Gastrocnemius medialis (tissue), 4 donors: ENCODE measurements around the gene TMEM123. TPM values are rescaled to one million over a fixed set of nuclear protein-coding genes. Genes with fewer than 3 reads are reported as not detected.

Source experiments
- ATAC-seq, 2 donors: fragments of 150-250 bp; one replicate each; pipeline ENCODE4 v1.9.1; 2016
- DNase-seq, 2 donors: peaks; one replicate each; pipeline ENCODE4 v3.0.0-alpha.2; 2019
- H3K27ac ChIP-seq, 4 donors: fragments of 200-600 bp; sonication (generic); 1 replicate in 1 of 4; 2 replicates in 3 of 4; pipeline ENCODE4 v1.5.1; 2016 to 2018; ENCODE audit warnings: mild to moderate bottlenecking in 2 of 4, moderate library complexity in 1 of 4
- H3K27me3 ChIP-seq, 3 donors: fragments of 200-600 bp; sonication (generic) in 2 of 3; 1 replicate in 1 of 3; 2 replicates in 2 of 3; pipeline versions ENCODE4 v1.5.1 to v1.6.0; 2016 to 2019; ENCODE audit warnings: mild to moderate bottlenecking in 1 of 3, moderate library complexity in 1 of 3
- H3K36me3 ChIP-seq, 2 donors: fragments of 200-600 bp; sonication (generic) in 1 of 2; one replicate each; pipeline ENCODE4 v1.5.1; 2017 to 2018
- H3K4me1 ChIP-seq, 2 donors: fragments of 200-600 bp; sonication (generic) in 1 of 2; one replicate each; pipeline ENCODE4 v1.5.1; 2016 to 2017; ENCODE audit warnings: mild to moderate bottlenecking in 2 of 2
- H3K4me3 ChIP-seq, 4 donors: fragments of 200-600 bp; sonication (generic) in 3 of 4; 1 replicate in 1 of 4; 2 replicates in 3 of 4; pipeline ENCODE4 v1.5.1; 2016 to 2019; ENCODE audit warnings: mild to moderate bottlenecking in 2 of 4
- H3K9me3 ChIP-seq, 3 donors: fragments of 200-600 bp; sonication (generic) in 2 of 3; 1 replicate in 1 of 3; 2 replicates in 2 of 3; pipeline ENCODE4 v1.5.1; 2016 to 2019
- CTCF ChIP-seq, 5 experiments: fragments of 450-650 bp in 3 of 5; fragments of 200-600 bp in 2 of 5; sonication (generic) in 2 of 5; IDR thresholded peaks in 4 of 5; conservative IDR thresholded peaks in 1 of 5; 1 replicate in 4 of 5; 2 replicates in 1 of 5; pipeline ENCODE4 v1.5.1; 2016 to 2019; ENCODE audit warnings: antibody characterized with exemption in 5 of 5, mild to moderate bottlenecking in 3 of 5, moderate library complexity in 3 of 5
- POLR2A ChIP-seq, 2 donors: fragments of 450-650 bp; IDR thresholded peaks; one replicate each; pipeline ENCODE4 v1.6.1; 2017; ENCODE audit warnings: antibody characterized with exemption in 2 of 2, mild to moderate bottlenecking in 2 of 2, moderate library complexity in 2 of 2
- in situ Hi-C, 4 donors: fragments of 200-750 bp; cut with MboI; loops; one replicate each; pipeline versions ENCODE4 v1.15.0 to v1.8.0; 2017; ENCODE audit warnings: low sequenced_read_pairs in 4 of 4
- intact Hi-C: fragments of 100-400 bp; cut with DNase I; formaldehyde crosslinking; loops from one replicate; pipeline ENCODE4 v1.15.1; 2023; ENCODE audit warnings: low total_unique reads
- total RNA-seq, 4 donors: library from RNA; depleted of rRNA; stranded (reverse); fragments of >200 nt; gene quantifications; one replicate each; pipeline versions ENCODE4 v1.1.0 to v1.2.3, GENCODE V29; 2016

TMEM123 gene
- total RNA-seq, 4 donors from 2014 or later = 12.5 to 38.0 (median 22.6) TPM

GRCh38 chr11:102491969-102492368, 39.4 kb upstream of the TMEM123 start:
- H3K9me3 ChIP-seq = no peaks in the 10 kb centered on the region
- DNase-seq (no peak), ATAC-seq (no peak)
- peaks cover 0 to 4% (median 0%) of the 10 kb centered on the region in 3 donors for H3K27me3 ChIP-seq
- no peaks in the 10 kb centered on the region for H3K36me3 ChIP-seq
- TF ChIP-seq POLR2A (IDR thresholded peaks at IDR 0.05) (no peak), CTCF (IDR thresholded peaks at IDR 0.05 in 4 of 5, conservative IDR thresholded peaks at IDR 0.05 in 1 of 5) (no peak)
- in situ Hi-C loops = loop anchor here (5.0 to 25.0 kb wide), 6 partner anchors 105 to 207 kb away; partner anchors contain the start of gene BIRC2 (in 2 of the 4)
- H3K4me3 ChIP-seq = no peak overlapping the region
- no peak overlapping the region for H3K27ac ChIP-seq
- intact Hi-C loops = no loop called here
- no peaks in the 10 kb centered on the region for H3K4me1 ChIP-seq

GRCh38 chr11:102489186-102490145, 36.9 kb upstream of the TMEM123 start:
- ATAC-seq (no peak), DNase-seq (no peak)
- no peaks in the 10 kb centered on the region for H3K9me3 ChIP-seq
- intact Hi-C loops (no loop called here), in situ Hi-C loops (loop anchor here (5.0 to 25.0 kb wide), 6 partner anchors 102 to 205 kb away; partner anchors contain the start of gene BIRC2 (in 2 of the 4))
- no peaks in the 10 kb centered on the region for H3K36me3 ChIP-seq
- TF ChIP-seq POLR2A (IDR thresholded peaks at IDR 0.05) = no peak
- H3K27me3 ChIP-seq = no peaks in the 10 kb centered on the region
- H3K4me1 ChIP-seq = no peaks in the 10 kb centered on the region
- no peak overlapping the region for H3K27ac ChIP-seq
- H3K4me3 ChIP-seq = no peak overlapping the region

- Histone ChIP-seq H3K27me3 (no peaks in the 10 kb centered on the region), H3K36me3 (no peaks in the 10 kb centered on the region), H3K4me1 (no peaks in the 10 kb centered on the region), H3K27ac (no peak overlapping the region), H3K4me3 (no peak overlapping the region), H3K9me3 (no peaks in the 10 kb centered on the region)
- TF ChIP-seq CTCF (IDR thresholded peaks at IDR 0.05 in 4 of 5, conservative IDR thresholded peaks at IDR 0.05 in 1 of 5) (no peak), POLR2A (IDR thresholded peaks at IDR 0.05) (no peak)
- no peak for DNase-seq
- intact Hi-C loops (no loop called here), in situ Hi-C loops (loop anchor here in 1 of 4 donors (25.0 kb wide), 2 partner anchors 101 to 201 kb away; no protein-coding TSS in a partner anchor)
- ATAC-seq = no peak
These were observed 35.6 kb upstream of the TMEM123 start for GRCh38 chr11:102488208-102488607.

- no peaks in the 10 kb centered on the region for H3K9me3 ChIP-seq
- DNase-seq (no peak), ATAC-seq (no peak)
- no peaks in the 10 kb centered on the region for H3K27me3 ChIP-seq
- in situ Hi-C loops (loop anchor here in 1 of 4 donors (25.0 kb wide), 2 partner anchors 100 to 200 kb away; no protein-coding TSS in a partner anchor), intact Hi-C loops (no loop called here)
- no peaks in the 10 kb centered on the region for H3K36me3 ChIP-seq
- H3K27ac ChIP-seq = no peak overlapping the region
- no peak for TF ChIP-seq CTCF (IDR thresholded peaks at IDR 0.05 in 4 of 5, conservative IDR thresholded peaks at IDR 0.05 in 1 of 5)
- no peak for TF ChIP-seq POLR2A (IDR thresholded peaks at IDR 0.05)
- no peaks in the 10 kb centered on the region for H3K4me1 ChIP-seq
- no peak overlapping the region for H3K4me3 ChIP-seq
These were observed 34.6 kb upstream of the TMEM123 start for GRCh38 chr11:102487214-102487613.

GRCh38 chr11:102486584-102486983, 34.0 kb upstream of the TMEM123 start:
- DNase-seq (no peak), ATAC-seq (no peak)
- intact Hi-C loops = no loop called here
- Histone ChIP-seq H3K27ac (no peak overlapping the region), H3K9me3 (no peaks in the 10 kb centered on the region), H3K4me3 (no peak overlapping the region), H3K36me3 (no peaks in the 10 kb centered on the region), H3K27me3 (no peaks in the 10 kb centered on the region), H3K4me1 (no peaks in the 10 kb centered on the region)
- in situ Hi-C loops = loop anchor here in 1 of 4 donors (25.0 kb wide), 2 partner anchors 99 to 199 kb away; no protein-coding TSS in a partner anchor
- TF ChIP-seq POLR2A (IDR thresholded peaks at IDR 0.05) (no peak), CTCF (IDR thresholded peaks at IDR 0.05 in 4 of 5, conservative IDR thresholded peaks at IDR 0.05 in 1 of 5) (no peak)
